AG04449 (cell line): ENCODE results near the gene TERB1.

Experiments
- CTCF ChIA-PET: fragments of 350-600 bp; formaldehyde crosslinking; extraction: SDS; loops from one replicate; lab custom pipeline; 2021; ENCODE audit warnings: antibody characterized with exemption; lab: Yijun Ruan, JAX
- POLR2A ChIA-PET: fragments of 400-600, 350-600 bp; formaldehyde crosslinking; extraction: SDS; loops from one replicate; lab custom pipeline; 2020; ENCODE audit warnings: antibody characterized with exemption, inconsistent platforms; lab: Yijun Ruan, JAX
- DNase-seq: peaks from one replicate; pipeline ENCODE4 v3.0.0-alpha.2; 2010; ENCODE audit warnings: low read depth, low spot score
- H3K4me3 ChIP-seq: 2 replicates; pipeline ENCODE4 v1.5.1; 2011; ENCODE audit warnings: low read depth, mild to moderate bottlenecking, control low read depth, low read length
- TF ChIP-seq, protein P1 (sequence below): IDR thresholded peaks from one replicate; pipeline ENCODE4 v1.5.1; 2011; ENCODE audit warnings: mild to moderate bottlenecking, moderate library complexity, low read length, control low read depth, inconsistent platforms; ENCODE audit not compliant: insufficient read depth; ENCODE audit errors: missing control alignments

The TERB1 gene, protein sequence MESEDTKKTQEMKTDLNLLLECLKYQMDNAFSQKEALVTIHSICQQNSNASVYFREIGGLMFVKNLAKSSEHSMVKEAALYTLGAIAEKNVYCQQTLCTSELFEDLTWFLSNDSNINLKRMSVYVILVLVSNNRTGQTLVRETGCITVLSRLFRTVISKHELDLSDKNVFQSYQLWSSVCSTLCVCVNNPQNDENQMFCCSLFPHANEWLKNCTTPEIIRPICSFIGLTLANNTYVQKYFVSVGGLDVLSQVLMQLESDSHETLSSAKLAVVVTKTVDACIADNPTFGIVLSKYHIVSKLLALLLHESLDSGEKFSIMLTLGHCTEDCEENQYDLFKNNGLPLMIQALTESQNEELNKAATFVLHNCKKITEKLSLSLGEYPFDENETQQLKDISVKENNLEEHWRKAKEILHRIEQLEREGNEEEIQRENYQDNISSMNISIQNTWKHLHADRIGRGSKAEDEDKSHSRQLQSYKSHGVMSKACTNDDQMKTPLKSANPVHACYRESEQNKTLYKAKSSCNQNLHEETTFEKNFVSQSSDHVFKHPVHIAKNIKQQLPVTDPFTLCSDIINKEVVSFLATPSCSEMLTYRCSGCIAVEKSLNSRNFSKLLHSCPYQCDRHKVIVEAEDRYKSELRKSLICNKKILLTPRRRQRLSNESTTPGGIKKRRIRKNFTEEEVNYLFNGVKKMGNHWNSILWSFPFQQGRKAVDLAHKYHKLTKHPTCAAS

DNA sequence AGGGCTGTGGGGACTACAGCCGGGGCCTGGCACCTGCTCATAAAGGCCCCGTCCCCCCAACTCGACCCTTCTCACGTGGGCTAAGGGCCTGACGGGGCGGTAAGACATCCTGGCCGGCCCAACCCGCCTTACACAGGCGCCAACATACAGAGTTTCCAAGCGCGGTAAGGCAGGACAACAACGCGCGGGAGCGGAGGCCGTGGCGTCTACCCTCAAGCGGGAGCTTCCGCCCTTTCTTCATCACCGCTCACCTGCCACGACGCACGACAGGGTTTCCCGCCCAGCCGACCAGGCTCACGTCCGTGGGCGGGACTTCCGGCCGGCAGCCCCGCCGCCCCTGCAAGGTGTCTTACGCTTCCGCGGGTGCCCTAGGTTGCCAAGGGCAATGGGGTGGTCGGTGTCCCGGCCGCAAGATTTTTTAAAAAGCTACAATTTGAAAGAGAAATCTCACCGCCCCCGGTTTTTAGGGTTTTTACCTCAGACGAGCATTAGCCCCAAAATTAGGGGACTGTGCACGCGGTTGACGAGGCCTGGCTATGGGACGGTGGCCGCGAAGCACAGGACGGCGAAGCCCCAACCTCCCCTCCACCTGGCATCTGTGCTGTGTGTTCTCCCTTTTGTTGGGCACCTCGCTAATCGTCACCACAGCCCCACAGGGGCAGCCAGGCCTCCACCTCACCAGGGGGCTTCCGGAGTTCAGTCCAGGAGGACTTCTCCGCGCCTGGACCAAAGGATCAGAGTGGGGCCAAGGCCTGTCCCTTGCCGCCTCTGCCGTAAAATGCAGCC is at the start of gene TERB1:
Gene TERB1, minus strand, starts transcription at position 265 of the 786 bp plus-strand sequence. CDS start 4,786 bp downstream, outside the sequence.
- ChIA-PET CTCF (interaction anchor here (1.1 kb wide), 1 partner anchor 30 kb away, joined by 3 read pairs; no protein-coding TSS in a partner anchor), POLR2A (no interaction called here)
- no peak within 1 kb of the TSS for H3K4me3 ChIP-seq
- DNase-seq = no peak
- TF ChIP-seq, protein P1, sequence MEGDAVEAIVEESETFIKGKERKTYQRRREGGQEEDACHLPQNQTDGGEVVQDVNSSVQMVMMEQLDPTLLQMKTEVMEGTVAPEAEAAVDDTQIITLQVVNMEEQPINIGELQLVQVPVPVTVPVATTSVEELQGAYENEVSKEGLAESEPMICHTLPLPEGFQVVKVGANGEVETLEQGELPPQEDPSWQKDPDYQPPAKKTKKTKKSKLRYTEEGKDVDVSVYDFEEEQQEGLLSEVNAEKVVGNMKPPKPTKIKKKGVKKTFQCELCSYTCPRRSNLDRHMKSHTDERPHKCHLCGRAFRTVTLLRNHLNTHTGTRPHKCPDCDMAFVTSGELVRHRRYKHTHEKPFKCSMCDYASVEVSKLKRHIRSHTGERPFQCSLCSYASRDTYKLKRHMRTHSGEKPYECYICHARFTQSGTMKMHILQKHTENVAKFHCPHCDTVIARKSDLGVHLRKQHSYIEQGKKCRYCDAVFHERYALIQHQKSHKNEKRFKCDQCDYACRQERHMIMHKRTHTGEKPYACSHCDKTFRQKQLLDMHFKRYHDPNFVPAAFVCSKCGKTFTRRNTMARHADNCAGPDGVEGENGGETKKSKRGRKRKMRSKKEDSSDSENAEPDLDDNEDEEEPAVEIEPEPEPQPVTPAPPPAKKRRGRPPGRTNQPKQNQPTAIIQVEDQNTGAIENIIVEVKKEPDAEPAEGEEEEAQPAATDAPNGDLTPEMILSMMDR = no peak

DNA sequence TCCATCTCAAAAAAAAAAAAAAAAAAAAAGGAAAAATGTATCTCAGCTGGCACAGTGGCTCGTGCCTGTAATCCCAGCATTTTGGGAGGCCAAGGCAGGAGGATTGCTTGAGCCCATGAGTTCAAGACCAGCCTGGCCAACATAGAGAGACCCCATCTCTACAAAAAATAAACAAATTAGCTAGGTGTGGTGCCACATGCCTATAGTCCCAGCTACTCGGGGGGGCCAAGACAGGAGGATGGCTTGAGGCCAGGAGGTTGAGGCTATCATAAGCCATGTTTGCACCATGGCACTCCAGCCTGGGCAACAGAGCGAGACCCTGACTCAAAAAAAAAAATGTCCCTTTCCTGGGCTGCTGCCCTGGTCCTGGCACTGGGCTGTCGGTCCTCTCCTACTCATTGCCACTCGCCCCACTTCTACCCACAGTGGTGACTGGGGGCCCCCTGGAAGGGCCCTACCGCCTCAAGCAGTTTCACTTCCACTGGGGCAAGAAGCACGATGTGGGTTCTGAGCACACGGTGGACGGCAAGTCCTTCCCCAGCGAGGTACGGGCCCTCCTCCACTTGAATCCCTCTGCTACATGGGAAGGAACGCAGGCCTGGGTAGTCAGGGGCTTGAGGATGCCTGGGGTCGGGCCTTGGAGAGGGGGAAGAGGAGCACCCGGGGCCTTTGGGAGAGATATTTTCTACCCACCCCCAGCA is 48.9 kb upstream of the TERB1 start:
- ChIA-PET CTCF (interaction anchor here (1.0 to 12.7 kb wide), 4 partner anchors 18 to 98 kb away, joined by 3 to 205 read pairs (median 58); partner anchors contain the start of gene NAE1), POLR2A (no interaction called here)
- TF ChIP-seq, protein P1 = no peak
- DNase-seq = no peak
- H3K4me3 ChIP-seq = no peak overlapping the region

DNA sequence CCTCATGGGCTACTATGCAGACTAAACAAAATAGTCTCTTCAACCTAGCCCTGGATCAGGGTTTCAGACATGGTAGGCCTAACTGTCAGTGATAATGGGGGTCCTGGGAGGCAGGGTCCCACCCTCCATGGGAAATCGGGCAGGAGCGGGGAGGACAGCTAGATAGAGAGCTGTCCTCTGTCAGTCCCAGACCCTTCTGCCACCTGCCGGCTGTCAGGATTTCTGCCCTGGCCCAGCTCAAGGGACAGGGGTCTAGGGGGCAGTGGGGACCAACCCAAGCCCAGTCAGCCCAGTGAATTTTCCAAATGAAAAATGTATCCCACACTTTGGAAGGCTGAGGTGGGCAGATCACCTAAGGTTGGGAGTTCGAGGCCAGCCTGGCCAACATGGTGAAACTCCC is 48.2 kb upstream of the TERB1 start:
- TF ChIP-seq, protein P1 = no peak
- H3K4me3 ChIP-seq = no peak overlapping the region
- DNase-seq = no peak
- POLR2A ChIA-PET = no interaction called here
- CTCF ChIA-PET = interaction anchor here (1.1 to 12.7 kb wide), 6 partner anchors 8 to 97 kb away, joined by 3 to 205 read pairs (median 4); partner anchors contain the start of gene NAE1

DNA sequence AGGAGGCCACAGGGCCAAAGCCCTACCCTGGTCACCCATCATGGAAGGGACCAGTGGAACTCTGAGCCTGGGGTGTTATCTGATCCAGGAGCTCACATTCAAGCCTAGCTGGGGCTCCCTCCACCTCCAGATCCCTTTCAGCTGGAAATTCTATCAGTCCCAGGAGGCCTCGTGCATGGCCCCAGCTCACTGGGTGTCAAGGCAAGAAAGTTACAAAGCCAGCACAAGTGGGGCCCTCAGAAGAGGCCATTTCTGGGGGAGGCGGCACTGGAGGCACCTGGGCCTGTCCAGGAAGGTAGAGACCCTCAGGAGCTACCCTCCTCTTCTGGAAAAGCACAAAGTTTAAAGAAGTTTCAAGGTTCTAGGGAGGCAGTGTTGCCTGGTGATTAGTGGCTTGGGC is 47.6 kb upstream of the TERB1 start:
- CTCF ChIA-PET = interaction anchor here (1.1 to 12.7 kb wide), 6 partner anchors 9 to 97 kb away, joined by 3 to 205 read pairs (median 4); partner anchors contain the start of gene NAE1
- DNase-seq = no peak
- POLR2A ChIA-PET = no interaction called here
- TF ChIP-seq, protein P1 = no peak
- no peak overlapping the region for H3K4me3 ChIP-seq

DNA sequence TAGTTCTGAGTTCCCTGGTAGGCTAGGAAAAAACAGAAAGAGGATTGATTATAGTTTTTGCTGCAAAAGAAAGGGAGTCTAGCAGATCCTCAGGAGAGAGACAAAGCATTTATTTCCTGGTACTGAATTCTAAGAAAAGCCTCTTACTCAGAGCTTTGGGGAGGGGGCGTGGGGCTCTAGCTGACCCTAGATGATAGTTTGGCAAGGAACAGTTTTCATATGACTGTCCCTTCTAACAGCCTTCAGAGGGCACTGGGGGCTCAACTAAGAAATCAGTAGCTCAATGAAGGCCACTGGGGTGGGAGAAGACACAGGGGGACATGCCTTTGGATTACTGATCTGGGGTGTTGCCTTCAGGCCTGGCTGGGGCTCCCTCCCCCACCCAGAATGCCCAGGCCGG is 46.8 kb upstream of the TERB1 start:
- CTCF ChIA-PET = interaction anchor here (0.8 to 12.7 kb wide), 5 partner anchors 9 to 186 kb away, joined by 3 to 205 read pairs (median 6); partner anchors contain the start of gene NAE1
- DNase-seq = no peak
- no peak overlapping the region for H3K4me3 ChIP-seq
- TF ChIP-seq, protein P1 = no peak
- POLR2A ChIA-PET = no interaction called here
